Neuron (in vitro differentiated cells): ENCODE measurements around the gene ZIC1.
A peak's percentile ranks its signal among the peaks of the same experiment; 100 is the strongest.

Experiments used
- H2AFZ ChIP-seq: one replicate; pipeline ENCODE4 v1.6.1; 2013; ENCODE audit warnings: low read depth, mild to moderate bottlenecking, inconsistent platforms, low read length, moderate library complexity
- H3K27me3 ChIP-seq: one replicate; pipeline ENCODE4 v1.6.1; 2013; ENCODE audit warnings: low read length; ENCODE audit not compliant: insufficient read depth
- H3K36me3 ChIP-seq: one replicate; pipeline ENCODE4 v1.6.1; 2013; ENCODE audit warnings: low read length; ENCODE audit not compliant: insufficient read depth
- H3K4me1 ChIP-seq: one replicate; pipeline ENCODE4 v1.6.1; 2013; ENCODE audit warnings: low read length; ENCODE audit not compliant: insufficient read depth
- H3K4me3 ChIP-seq: 2 replicates; pipeline ENCODE4 v1.5.1; 2013; ENCODE audit warnings: mild to moderate bottlenecking, low read length, moderate library complexity
- H3K9me3 ChIP-seq: one replicate; pipeline ENCODE4 v1.6.1; 2013; ENCODE audit warnings: low read length

Gene ZIC1

DNA sequence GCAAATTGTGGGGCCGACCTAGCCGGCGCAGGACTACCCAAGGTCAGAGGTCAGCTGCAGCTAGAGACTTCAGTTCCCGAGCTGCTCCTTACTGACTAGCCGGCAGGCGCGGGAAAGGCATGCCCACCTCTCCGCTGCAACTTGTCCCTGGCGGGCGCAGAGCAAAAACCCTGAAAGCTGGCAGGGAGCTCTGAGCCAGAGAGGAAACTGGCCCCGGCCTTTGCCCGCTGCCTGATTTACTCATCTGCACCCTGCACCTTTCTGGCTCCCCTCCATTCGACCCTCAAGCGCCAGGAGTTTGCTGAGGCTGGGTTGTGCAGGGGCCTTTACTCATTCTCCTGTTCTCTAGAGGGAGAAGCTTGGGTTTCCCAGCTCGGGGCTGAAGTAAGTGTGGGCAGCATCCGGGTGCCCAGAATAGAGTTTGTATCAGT, 4.3 kb upstream of the ZIC1 start:
- H3K36me3 ChIP-seq: no peaks in the 10 kb centered on the region
- no peak overlapping the region for H2AFZ ChIP-seq
- H3K4me1 ChIP-seq: peaks cover 25% of the 10 kb centered on the region
- H3K4me3 ChIP-seq: no peak overlapping the region
- H3K27me3 ChIP-seq: no peaks in the 10 kb centered on the region
- no peaks in the 10 kb centered on the region for H3K9me3 ChIP-seq

GRCh38 chr3:147405231-147406027, 3.7 kb upstream of the ZIC1 start:
- H2AFZ ChIP-seq: no peak overlapping the region
- H3K27me3 ChIP-seq: no peaks in the 10 kb centered on the region
- H3K4me1 ChIP-seq: peaks cover 25% of the 10 kb centered on the region
- no peaks in the 10 kb centered on the region for H3K9me3 ChIP-seq
- no peak overlapping the region for H3K4me3 ChIP-seq
- no peaks in the 10 kb centered on the region for H3K36me3 ChIP-seq

GRCh38 chr3:147406028-147406931, 2.9 kb upstream of the ZIC1 start, which contains the start of gene ZIC4:
Gene ZIC4 (minus strand): TSS chr3:147406543. CDS start chr3:147402797, 3,746 bp downstream.
- no peaks in the 10 kb centered on the region for H3K9me3 ChIP-seq
- peak within 1 kb of the TSS; percentile 58 for H3K4me3 ChIP-seq
- H2AFZ ChIP-seq: peak within 1 kb of the TSS; percentile 80
- no peaks in the 10 kb centered on the region for H3K27me3 ChIP-seq
- H3K36me3 ChIP-seq: no peaks in the 10 kb centered on the region
- H3K4me1 ChIP-seq: peaks cover 32% of the 10 kb centered on the region

GRCh38 chr3:147407114-147407497, 2.1 kb upstream of the ZIC1 start:
- no peaks in the 10 kb centered on the region for H3K36me3 ChIP-seq
- peaks cover 37% of the 10 kb centered on the region for H3K4me1 ChIP-seq
- H3K9me3 ChIP-seq: no peaks in the 10 kb centered on the region
- H3K4me3 ChIP-seq: peak overlapping the region; percentile 58
- peak overlapping the region; percentile 80 for H2AFZ ChIP-seq
- no peaks in the 10 kb centered on the region for H3K27me3 ChIP-seq

DNA sequence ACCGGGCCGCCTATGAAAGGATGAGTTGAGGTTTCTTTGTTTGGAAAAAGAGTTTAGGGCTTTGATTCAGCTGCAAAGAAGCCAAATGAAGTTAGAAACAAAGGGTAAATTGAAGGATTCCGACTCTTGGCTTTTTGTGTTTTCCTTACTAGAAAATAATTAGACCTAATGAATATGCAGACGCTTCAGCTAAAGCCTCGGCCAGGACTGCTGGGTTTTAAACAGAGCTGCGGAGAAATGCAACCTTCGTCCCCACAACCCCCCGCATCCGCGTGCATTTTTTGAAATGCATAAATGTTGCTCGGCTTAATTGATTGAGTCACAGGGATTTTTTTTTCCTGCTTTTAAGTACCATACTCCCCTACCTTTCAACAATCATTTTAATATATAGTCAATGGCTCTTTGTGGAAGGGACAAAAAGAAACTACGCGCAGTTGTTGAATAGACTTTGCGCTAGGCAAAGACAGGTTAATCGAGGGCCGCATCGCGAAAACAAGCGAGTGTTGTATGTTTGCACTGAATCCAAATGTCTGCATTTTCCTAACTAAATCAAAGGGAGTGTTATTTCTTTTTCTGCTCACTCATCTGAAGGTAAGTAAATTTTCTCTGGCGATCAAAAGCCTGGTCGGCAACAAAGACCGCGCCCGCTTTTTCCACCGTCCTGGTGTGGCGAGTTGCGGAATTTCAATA, 1.5 kb upstream of the ZIC1 start:
- H3K27me3 ChIP-seq: no peaks in the 10 kb centered on the region
- H2AFZ ChIP-seq: peak overlapping the region; percentile 80
- peaks cover 42% of the 10 kb centered on the region for H3K4me1 ChIP-seq
- peak overlapping the region; percentile 58 for H3K4me3 ChIP-seq
- peaks cover 3% of the 10 kb centered on the region for H3K36me3 ChIP-seq
- H3K9me3 ChIP-seq: no peaks in the 10 kb centered on the region

GRCh38 chr3:147408188-147409100, 721 bp upstream of the ZIC1 start:
- Histone ChIP-seq H3K4me1 (peaks cover 42% of the 10 kb centered on the region), H3K9me3 (peaks cover 4% of the 10 kb centered on the region), H3K27me3 (no peaks in the 10 kb centered on the region), H3K4me3 (peak overlapping the region; percentile 58), H2AFZ (peak overlapping the region; percentile 80), H3K36me3 (peaks cover 11% of the 10 kb centered on the region)

DNA sequence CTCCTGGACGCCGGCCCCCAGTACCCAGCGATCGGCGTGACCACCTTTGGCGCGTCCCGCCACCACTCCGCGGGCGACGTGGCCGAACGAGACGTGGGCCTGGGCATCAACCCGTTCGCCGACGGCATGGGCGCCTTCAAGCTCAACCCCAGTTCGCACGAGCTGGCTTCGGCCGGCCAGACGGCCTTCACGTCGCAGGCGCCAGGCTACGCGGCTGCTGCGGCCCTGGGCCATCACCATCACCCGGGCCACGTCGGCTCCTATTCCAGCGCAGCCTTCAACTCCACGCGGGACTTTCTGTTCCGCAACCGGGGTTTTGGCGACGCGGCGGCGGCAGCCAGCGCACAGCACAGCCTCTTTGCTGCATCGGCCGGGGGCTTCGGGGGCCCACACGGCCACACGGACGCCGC, 956 bp downstream of the ZIC1 start:
- Histone ChIP-seq H2AFZ (peak overlapping the region; percentile 33), H3K4me1 (peaks cover 42% of the 10 kb centered on the region), H3K36me3 (peaks cover 22% of the 10 kb centered on the region), H3K9me3 (peaks cover 4% of the 10 kb centered on the region), H3K27me3 (no peaks in the 10 kb centered on the region), H3K4me3 (peak overlapping the region; percentile 58)

DNA sequence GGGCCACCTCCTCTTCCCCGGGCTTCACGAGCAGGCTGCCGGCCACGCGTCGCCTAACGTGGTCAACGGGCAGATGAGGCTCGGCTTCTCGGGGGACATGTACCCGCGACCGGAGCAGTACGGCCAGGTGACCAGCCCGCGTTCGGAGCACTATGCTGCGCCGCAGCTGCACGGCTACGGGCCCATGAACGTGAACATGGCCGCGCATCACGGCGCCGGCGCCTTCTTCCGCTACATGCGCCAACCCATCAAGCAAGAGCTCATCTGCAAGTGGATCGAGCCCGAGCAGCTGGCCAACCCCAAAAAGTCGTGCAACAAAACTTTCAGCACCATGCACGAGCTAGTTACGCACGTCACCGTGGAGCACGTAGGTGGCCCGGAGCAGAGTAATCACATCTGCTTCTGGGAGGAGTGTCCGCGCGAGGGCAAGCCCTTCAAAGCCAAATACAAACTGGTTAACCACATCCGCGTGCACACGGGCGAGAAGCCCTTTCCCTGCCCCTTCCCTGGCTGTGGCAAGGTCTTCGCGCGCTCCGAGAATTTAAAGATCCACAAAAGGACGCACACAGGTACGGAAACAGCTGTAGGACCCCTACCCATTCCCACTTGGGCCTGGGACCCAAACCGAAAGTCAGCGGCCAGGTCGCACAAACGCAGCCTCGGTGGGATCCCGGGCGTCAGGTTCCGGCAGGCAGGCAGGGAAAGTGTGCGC, 1.5 kb downstream of the ZIC1 start:
- Histone ChIP-seq H3K36me3 (peaks cover 25% of the 10 kb centered on the region), H2AFZ (peak overlapping the region; percentile 33), H3K27me3 (no peaks in the 10 kb centered on the region), H3K4me3 (peak overlapping the region; percentile 58), H3K4me1 (peaks cover 42% of the 10 kb centered on the region), H3K9me3 (peaks cover 4% of the 10 kb centered on the region)

DNA sequence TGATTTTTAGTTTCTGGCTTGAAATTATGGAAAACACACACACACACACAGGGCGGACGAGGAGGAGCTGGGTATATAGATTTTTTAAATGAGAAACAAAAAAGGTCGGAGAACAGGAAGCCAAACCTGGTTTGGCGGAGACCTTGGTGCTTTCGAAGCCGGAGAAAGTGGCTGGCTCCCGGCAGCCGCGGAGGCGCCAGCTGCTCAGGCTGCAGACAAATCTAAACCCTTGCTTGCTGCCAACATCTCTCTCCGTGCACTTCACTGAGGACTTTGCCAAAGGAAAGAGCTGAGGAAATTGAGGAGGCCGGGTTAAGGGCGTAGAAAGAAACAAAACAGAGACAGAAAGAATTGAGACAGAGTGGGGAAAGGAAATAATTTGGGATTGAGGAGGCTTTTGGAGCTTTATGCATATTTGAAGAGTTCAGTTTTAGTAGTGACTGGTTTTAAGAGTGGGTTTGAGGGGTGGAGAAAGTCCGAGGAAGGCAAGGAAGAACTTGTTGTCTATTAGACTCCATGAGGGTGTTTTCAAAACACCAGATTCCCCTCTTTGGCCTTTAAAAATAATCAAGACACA, 2.2 kb downstream of the ZIC1 start:
- H3K27me3 ChIP-seq: no peaks in the 10 kb centered on the region
- no peak overlapping the region for H2AFZ ChIP-seq
- peaks cover 41% of the 10 kb centered on the region for H3K4me1 ChIP-seq
- peaks cover 4% of the 10 kb centered on the region for H3K9me3 ChIP-seq
- H3K4me3 ChIP-seq: peak overlapping the region; percentile 58
- peaks cover 27% of the 10 kb centered on the region for H3K36me3 ChIP-seq

- Histone ChIP-seq H3K27me3 (no peaks in the 10 kb centered on the region), H3K4me3 (peak overlapping the region; percentile 58)
These were observed 2.7 kb downstream of the ZIC1 start for GRCh38 chr3:147411815-147412241.

DNA sequence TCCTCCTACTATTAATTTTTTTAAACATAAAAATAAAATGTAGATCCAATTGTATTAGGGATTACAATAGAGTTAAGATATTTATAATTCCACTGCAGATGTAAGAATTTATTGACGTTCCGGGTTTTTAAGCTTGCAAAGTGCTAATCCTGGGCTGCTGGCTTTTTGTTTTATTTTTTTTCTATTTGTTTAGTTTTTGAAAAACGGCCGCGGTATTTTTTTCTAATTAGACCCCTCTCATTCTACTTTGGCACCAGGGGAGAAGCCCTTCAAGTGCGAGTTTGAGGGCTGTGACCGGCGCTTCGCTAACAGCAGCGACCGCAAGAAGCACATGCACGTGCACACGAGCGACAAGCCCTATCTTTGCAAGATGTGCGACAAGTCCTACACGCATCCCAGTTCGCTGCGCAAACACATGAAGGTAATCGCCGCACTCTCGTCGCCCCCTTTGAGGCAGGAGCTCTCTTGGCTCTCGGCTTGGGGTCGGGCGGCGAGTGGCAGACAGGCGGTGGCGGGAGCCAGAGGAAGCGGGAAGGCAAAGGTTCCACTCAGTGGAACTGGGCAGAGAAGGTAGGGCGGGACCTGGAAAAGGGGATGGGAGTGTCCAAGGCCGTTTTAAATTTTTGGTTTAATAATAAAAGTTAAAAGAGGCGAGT, 3.2 kb downstream of the ZIC1 start:
- H2AFZ ChIP-seq: no peak overlapping the region
- H3K9me3 ChIP-seq: peaks cover 4% of the 10 kb centered on the region
- H3K27me3 ChIP-seq: no peaks in the 10 kb centered on the region
- peaks cover 27% of the 10 kb centered on the region for H3K36me3 ChIP-seq
- H3K4me3 ChIP-seq: peak overlapping the region; percentile 58
- peaks cover 30% of the 10 kb centered on the region for H3K4me1 ChIP-seq

More at GRCh38 chr3:147411815-147412241, 2.7 kb downstream of the ZIC1 start:
- peaks cover 27% of the 10 kb centered on the region for H3K36me3 ChIP-seq
- peaks cover 36% of the 10 kb centered on the region for H3K4me1 ChIP-seq
- H3K9me3 ChIP-seq: peaks cover 4% of the 10 kb centered on the region
- no peak overlapping the region for H2AFZ ChIP-seq
